HG02840 (cell line): ENCODE data around the gene ELMO1.
A peak's percentile ranks its signal among the peaks of the same experiment; 100 is the strongest.

ENCODE experiments used
- ATAC-seq: cut with Tn5 transposase; IDR thresholded peaks from one replicate; pipeline ENCODE4 v1.9.1; 2021; ENCODE audit warnings: mild to moderate bottlenecking, moderate library complexity, moderate number of reproducible peaks; ENCODE audit not compliant: unreplicated experiment, low FRiP score

ELMO1 gene

DNA sequence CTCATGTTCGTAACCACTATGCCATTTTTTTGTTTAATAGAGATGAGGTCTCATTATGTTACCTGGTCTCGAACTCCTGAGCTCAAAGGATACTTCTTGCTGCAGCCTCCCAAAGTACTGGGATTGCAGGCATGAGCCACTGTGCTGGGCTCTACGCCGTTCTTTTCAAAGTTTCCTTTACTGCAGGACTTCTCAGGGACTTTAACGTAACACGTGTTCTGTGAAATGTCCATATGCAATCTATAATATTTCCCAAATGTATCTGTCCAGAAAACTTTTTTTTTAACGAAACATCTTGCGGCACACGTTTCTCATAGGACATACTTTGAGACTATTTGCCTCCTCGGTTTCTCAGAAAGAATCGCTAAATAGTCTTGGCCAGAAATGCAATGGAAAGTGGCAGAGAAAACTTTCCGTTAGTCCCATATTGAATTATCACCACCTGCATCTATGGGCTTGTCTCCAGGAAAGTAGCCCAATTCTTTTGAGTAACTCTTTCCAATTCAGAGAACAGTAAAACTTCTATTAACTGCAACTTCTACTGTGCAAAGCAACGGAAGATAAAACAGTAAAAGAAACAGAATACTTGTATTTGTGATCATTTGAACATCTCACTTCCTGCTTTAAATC is 96.3 kb downstream of the ELMO1 start:
- no peak for ATAC-seq

DNA sequence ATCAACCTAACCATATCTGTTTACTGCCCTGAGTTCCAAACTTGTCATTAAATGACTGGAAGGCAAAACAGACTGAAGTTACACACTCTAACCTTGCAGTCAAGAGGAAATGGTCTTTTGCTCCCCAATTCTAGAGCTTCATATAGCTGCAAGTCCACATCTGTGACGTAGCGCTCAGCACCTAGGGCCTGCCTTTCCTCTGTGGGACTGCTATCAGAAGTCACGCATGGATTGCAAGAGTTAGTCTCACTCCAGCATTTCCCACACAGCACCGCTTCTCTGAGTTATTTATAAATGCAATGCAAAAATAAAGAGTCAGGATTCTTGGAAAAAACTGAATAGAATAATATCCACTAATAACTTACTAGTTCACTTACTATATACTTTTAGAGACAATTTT is 96.9 kb downstream of the ELMO1 start:
- no peak for ATAC-seq

DNA sequence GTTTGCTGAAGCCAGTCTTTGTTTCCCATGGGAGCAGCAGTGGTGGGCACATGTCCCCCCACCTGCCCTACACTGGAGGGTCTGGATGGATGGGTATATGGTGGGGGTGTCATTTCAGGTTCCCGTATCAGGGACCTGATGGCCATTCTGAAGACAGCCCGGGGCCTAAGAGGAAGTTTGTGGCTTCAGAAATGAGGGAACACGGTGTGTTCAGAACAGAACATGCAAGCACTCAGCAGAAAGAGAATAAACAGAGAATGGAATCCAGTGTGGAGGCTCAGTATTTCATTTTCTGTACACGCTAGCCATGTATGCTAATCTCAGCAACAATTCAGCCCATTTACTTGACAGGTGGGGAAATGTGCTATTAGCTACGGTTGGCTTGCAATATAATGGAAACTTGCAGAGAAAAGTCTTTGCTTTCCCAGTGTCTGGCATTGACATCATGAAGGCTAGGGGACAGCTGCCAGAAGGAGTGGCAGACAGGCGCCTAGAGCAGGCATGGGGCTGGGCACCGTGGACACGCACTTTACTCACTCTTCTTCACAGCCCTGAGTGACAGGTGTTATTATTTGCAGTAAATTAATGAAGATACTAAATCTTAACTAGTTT is 98.6 kb downstream of the ELMO1 start:
- peak; percentile 48 for ATAC-seq

DNA sequence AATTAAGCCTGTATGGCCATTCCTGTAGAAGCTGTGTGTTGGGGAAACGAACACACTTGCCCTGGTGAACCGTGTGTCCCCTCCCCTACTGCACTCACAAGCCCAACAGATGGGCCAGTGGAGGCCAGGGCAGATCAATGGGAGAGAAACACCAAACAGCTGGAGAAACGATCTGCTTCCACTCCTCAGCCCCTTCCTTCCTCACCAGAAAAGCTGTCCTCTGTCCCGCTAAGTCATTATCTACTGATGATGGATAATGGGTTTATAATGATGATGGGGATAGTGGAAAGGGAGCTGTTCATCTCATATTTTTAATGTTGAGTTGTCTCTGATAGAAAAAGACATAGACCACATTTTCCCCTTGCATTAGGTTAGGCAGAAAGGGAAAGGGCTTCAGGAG is 99.7 kb downstream of the ELMO1 start:
- no peak for ATAC-seq

DNA sequence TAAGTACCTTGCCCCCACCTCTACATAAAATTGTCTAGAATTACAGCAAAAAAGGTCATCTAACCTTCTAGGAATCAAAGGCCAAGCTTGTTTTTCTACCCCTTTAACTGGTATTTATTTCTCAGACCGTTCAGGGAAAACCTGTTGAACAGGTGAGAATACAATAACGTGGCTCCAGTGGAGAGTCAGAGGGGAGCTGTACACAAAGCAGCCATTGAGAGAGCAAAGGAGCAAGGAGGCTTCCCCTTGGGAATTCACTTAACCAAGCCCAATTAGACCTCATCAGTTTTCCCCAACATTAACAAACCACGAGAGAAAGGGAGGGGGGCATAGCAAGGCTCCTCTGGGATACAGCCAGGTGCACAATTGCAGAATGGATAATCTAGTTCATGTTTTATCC is 101.9 kb downstream of the ELMO1 start:
- no peak for ATAC-seq

DNA sequence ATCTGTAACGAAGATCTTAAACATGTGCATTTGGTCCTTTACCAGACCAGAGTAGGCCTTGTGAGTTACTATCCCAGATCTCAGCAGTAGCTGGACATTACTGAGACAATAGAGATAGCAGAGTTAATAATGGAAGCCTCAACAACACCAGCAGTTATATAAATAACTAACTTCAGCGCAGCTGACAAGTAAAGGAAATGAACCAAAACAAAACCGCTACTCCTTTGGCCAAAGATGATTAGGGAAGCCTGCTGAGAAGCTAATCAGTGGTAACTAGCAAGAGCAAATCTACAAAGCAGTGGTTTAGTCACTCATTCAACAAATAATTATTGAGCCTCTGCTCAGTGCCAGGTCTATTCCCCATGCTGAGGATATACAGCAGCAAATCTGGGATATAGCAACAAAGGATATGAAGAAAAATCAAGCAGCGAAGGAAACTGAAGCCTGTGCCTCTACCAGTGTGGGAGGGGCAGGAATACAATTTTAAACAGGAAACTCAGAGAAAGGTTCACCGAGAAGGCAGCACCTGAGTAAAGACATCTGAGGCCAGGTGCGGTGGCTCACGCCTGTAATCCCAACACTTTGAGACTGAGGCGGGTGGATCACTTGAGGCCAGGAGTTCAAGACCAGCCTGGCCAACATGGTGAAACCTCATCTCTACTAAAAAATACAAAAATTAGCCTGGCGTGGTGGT is 103.6 kb downstream of the ELMO1 start:
- ATAC-seq, result no peak

DNA sequence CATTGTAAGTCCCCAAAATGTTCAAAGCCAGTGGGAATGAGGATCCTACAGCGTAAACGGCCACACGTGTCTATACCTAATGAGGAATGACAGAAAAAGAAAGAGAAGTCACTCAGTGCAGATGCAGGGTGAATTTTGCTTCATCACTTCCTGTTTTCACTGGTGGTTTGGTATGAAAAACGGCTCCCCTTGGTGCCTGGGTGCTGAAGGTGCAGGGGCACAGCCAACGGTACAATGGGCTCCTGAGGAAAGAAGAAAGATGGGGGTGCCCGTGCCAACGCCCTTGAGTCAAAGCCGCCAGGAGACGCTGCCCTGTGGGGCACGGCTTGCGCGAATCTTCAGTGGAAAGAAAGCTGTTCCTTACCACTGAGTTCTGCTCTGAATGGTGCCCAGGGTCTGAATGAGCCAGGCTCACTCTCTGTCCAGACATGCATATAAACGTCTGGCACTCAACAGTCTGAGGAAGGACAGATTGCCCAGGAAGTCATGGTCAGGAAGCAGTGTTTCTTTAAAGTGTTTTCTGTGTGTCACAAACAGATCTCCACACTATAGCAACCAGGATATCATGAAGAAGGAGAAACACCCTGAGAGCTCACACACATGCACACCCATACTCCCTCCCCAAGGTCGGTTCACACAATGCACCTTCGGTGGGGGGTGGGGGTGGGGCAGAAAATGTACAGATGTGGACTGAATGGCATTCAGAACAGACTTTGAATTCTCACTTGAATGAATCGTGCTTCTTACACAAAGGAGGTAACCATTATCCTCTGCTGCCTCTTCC is 105.8 kb downstream of the ELMO1 start:
- ATAC-seq, result peak; percentile 41

DNA sequence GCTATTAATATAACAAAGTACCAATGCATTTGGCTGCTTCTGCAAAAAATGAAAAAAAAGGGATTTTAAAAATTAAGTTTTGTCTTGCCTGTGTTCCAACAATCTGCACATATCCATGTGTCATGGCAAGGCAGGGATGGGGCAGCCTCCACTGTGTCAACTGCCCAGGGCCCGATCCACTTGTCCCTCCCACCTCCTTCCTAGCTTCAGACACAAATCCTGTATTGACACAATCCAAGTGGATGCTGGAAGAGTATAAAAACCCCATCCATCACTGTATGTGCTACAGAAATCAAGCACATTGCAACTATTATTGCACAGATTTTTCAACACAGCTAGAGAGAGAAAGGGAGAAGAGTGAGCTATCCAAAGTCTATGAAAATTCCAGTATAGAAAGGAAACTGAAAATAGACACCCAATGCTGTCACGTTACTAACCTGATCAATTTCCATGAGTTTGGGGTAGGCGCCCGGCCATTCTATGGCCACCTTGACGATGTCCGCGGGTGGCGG is 106.4 kb downstream of the ELMO1 start:
- no peak for ATAC-seq

DNA sequence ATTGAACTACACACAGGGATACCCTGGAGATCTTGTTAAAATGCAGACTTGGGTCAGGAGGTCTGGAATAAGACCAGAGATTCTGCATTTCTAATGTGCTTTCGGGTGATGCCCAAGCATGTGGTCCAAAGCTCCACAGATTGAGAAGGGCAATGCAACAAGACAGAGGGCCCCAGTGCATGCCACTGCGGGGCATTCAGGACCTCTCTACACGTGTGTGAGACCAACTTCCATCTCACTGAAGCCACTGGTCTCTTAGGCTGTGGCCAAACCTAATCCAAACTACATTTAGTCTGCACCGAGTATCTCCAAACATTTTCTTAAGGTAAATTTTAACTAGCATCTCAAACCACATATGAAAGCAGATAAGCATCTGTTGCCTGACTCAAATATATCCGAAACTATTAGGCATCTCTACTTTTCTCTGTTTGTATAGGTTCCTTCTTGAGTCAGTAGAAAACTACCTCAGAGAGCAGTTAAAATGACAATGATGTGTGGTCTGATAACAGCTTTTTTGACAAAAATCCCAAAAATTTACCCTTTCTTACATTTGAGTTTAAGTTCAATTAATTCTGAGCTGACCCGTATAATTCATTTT is 107.5 kb downstream of the ELMO1 start:
- ATAC-seq, result peak; percentile 44

DNA sequence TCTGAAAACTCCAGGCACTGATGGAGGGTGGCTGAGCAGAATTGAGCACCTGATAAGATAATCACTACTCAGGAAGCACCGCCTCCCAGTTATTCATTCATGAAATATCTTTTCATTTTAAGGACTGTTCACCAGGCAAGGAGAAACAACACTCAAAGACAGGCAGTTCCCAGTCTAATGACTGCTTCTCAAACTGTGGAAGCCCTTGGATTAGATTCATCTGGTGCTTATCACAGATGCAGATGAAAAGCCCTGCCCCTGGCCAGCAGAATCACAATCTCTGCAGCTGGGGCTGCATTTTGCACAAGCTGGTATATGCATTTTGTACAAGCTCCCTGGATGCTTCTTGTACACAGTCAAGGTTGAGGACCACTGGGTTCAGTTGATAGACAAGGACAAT is 109.7 kb downstream of the ELMO1 start:
- ATAC-seq, result no peak

DNA sequence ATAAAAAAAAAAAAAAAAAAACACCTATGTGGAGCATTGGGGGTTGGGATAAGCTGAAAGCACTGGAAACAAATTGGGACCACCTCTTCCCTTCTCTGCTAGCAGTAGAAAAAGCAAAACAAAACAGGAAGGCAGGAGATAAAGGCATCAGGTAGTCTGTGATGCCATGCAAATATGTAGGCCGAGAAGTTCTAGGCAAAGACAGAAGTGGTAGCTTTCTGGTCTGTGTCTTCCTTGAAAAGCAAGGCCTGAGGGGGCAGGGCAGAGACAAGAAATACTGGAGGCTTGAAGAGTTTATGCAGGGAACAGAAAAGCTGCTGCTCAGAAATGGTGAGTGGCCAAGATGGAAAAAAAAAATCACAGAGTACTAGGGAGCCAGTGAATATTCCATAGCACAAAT is 111.1 kb downstream of the ELMO1 start:
- no peak for ATAC-seq

DNA sequence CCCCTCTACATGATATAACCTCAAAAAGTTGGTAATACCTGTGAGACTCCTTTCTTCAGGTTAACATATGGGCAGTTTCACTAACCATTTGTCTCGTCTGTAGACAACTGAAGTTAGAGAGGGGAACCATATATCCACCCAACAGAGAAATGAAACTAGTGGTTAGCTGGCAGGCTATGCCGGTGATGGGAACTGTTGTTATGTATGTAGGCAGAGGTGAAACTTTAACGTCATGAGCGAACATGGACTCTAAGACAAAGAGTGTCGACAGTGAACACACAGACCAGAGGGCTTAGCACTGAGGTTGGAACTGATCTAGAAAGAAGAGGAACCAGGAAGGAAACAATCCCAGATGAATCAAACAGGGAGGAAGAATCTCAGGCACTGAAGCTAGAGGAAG is 112.4 kb downstream of the ELMO1 start:
- ATAC-seq, result peak; percentile 83

DNA sequence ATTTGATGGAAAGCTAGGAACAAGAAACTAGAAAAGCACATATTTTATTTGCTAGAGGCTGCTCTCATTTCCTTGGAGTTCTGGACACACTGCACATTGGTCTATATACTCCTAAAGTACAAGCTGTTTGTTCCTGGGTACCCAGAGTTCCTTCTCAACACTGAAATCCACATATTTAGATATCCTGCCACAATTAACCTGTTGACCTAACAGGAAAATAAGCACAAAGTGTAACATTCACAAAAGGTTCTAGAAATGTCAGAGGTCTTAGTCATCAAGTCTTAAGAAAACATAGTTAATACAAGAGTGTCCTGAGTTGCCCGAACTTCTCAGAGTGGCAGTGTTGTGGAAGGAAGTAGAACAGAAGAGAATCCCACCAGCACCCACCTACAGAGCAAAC is 115.6 kb downstream of the ELMO1 start:
- ATAC-seq, result no peak

DNA sequence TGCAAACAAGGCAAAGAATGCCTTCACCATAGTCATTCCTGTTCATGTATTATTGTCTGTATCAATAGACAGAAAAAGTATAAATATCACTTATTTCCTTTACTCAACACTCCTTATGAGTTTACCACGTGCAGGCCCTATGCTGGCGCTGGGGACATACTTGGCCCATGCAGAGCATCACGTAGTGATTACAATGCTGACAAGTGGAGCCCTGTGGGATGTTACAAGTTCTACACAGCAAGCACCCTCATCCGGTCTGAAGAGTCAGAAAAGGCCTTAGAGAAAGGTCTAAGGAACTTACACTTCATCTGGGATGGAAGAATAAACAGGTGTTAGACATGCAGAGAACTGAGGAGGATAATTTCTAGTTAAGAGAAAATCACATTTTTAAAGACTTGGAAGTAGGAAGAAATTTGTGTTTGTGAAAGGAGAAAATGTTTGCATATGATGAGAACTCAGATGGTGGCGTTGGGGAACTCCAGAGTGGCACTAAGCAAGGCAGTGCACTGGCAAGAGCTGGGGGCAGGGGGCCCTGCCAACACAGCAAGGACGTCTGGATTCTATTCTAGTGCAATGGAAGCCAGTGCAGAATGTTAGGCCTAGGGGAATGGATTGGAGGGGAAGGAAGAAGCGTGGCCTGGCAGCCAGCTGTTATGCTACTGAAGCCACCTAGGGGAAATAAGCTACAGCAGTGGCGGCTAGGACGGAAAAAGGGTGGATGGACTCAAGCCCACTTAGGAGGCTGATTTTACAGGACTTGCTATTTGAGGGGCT is 116.2 kb downstream of the ELMO1 start:
- ATAC-seq, result no peak

DNA sequence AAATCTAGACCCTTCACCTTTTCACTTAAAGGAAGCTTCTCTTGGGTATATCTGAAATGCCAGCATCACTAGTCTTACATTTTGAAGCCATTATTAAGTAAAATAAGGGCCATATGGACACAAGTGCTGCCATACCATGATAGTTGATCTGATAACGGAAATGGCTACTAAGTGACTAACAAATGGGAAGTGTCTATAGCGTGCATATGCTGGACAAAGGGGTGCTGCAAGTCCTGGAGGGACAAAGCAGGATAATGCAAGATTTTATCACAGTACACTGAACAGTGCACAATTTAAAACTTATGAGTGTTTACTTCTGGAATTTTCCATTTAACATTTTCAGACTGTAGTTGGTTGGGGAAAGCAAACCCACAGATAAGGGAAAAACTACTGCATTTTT is 117.9 kb downstream of the ELMO1 start:
- ATAC-seq, result no peak

DNA sequence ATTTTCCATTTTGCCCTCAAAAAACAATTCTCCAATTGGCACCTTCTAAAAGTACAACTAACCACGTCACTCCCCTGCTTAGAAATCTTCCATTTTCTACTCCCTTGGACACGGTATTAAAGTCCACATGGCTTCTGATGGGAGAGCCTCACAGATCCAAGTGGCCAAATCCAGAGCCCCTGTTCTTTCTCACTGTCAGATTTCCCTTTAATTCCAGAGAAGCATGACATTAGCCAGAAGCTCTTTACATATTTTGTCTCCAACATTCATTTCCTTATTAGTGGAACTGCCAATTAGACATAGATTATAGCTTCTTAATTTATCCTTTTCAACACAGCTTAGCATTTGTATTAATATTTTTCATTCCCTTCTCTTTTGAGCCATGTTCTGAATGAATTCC is 118.7 kb downstream of the ELMO1 start:
- ATAC-seq, result no peak

DNA sequence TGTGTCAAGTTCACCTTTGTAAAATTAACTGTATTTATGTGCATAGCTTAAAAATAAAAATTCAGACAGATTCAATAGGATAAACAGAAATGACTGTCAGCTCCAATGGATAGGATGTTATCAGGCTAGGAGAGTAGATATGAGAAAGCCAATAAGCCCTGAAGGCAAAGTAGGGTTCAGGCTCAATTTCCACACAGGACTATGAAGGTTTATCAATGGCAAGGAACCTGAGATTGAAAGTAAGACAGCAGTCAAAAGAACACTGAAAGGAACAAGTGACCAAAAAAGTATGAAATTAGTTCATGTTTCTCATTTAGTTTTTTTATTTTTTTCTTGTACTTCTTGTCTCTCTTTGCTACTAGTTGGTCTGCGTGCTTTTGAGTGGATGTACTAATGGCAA is 121.4 kb downstream of the ELMO1 start:
- no peak for ATAC-seq

DNA sequence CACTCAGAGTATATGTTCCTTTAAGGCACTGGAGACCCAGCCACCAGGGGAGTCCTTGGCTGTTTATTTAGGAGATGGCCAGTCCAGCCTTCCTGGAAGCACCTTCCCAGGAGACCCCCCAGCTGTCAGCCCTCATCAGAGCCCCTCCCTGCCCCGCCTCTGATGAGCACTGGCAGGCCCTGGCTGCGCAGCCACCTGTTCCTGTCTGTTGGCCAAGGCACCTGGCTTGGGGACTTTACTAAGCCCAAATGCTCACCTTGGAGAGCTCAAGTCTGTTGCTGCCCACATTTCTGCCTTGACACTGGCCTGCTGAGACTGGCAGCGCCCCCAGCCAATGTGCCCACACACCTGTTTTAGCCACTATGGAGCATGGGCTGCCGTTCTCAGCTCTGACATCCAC is 124.7 kb downstream of the ELMO1 start:
- ATAC-seq, result no peak

DNA sequence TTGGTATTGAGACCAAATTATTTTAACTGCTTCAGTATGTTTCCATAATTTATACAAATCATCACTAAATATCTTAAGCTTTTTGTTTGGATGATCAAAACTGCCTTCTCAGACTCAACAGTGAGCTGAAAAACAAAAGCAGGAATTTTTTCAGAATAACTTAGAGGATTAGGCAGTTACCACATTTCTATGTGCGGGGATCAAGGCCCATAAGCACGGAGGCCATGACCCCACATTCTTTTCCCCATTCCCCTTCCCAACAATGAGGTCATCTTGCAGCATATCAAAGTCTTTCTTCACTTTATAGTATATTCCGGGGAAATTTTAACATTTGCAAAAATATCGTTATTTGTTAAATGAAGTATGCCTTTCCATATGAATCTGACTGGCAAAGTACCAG is 125.8 kb downstream of the ELMO1 start:
- ATAC-seq, result no peak

DNA sequence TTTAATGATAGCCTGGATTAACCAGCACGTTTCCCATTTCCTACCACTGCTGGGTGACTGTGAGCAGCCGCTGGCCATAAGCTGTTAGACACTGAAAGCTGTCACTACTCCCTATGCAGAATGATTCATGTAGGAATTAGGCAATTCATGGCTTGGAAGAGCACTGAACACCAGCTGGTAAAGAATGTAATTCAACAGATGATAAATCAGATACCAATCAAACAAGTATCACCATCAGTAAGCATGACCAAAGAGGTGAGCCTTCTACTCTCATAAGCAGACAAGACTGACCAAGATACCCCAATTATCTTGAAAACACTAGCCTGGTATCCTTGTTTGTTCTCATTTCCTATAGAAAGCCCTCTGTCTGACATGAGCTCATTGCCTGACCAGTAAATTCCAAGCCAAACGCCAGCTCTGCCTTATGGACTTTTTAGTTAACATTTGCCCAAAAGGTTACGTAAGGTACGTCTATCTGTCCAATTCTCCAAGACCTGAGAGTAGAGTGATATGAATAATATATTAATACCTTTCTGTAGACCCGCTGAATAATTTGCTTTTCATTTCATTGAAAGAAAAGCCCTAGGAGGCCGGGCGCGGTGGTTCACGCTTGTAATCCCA is 127.7 kb downstream of the ELMO1 start:
- ATAC-seq, result no peak
